ENCODE data around the gene HDAC4. TPM values are rescaled to one million over a fixed set of nuclear protein-coding genes. Genes with fewer than 3 reads are reported as not detected.
A peak's percentile ranks its signal among the peaks of the same experiment; 100 is the strongest.

Gene HDAC4
- total RNA-seq, 4 donors from 2014 or later: 12.9 to 91.6 (median 39.8) TPM

- H3K9me3 ChIP-seq: no peaks in the 10 kb centered on the region
- DNase-seq: peak in 1 of 2 donors; percentile 73
- intact Hi-C loops (cut with DNase I): no loop called here
- no peaks in the 10 kb centered on the region for H3K27me3 ChIP-seq
- H3K27ac ChIP-seq: peak overlapping the region in 1 of 3 donors; percentile 37
- 69 to 78% methylated on average over 19 of the region's 19 CpGs for WGBS, 2 donors
- H3K4me1 ChIP-seq: peaks cover 22 to 67% of the 10 kb centered on the region in 2 donors
- no peak for TF ChIP-seq POLR2A (IDR thresholded peaks at IDR 0.05)
- no peak for TF ChIP-seq CTCF (IDR thresholded peaks at IDR 0.05)
- no peak overlapping the region for H3K4me3 ChIP-seq (replicated peaks in 1 of 3)
- H3K36me3 ChIP-seq: no peaks in the 10 kb centered on the region
Observed at GRCh38 chr2:239252801-239253200, 148.0 kb downstream of the HDAC4 start.

DNA sequence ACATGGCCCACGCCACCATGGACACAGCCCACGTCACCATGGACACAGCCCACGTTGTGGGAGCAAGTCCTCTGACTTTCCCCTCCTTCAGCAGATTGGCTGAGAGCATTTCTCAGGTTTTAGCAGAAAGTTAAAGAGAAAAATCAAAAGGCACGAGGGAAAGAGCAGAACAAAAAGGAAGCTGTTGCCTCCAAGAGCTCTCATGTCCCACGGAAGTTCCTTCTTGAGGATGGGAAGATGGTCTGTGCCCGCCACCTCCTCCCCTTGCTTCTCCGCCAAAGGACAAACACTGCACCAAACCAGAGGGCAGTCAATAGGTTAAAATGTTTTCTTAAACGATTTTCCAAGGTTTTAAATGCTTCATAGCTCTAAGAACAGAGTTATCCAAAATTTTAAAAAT is 148.4 kb downstream of the HDAC4 start:
- TF ChIP-seq POLR2A (IDR thresholded peaks at IDR 0.05) (no peak), CTCF (IDR thresholded peaks at IDR 0.05) (no peak)
- Histone ChIP-seq H3K9me3 (no peaks in the 10 kb centered on the region), H3K36me3 (no peaks in the 10 kb centered on the region), H3K4me3 (replicated peaks in 1 of 3) (no peak overlapping the region), H3K4me1 (peaks cover 21 to 69% of the 10 kb centered on the region in 2 donors), H3K27ac (peak overlapping the region in 1 of 3 donors; percentile 37), H3K27me3 (no peaks in the 10 kb centered on the region)
- DNase-seq: no peak
- WGBS, 2 donors: 77 to 82% methylated on average over 8 of the region's 8 CpGs
- intact Hi-C loops (cut with DNase I): no loop called here

DNA sequence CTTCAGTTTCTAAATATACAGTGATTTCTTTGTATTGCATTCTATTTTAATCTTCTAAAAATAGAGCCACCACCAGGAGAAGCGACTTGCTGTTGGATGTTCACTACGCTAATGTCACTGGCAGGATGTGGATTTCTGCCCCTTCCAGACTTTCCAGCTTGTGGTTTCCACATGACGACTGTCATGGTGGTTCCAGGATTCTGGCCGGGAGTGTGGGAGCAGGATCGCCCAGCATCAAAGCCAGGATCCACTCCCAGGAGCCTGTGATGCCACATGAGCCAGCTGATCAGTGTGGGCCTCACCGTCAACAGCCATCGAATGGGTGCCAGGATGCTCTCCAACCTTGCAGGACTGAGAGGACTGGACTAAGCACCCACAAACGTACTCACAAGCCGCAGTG is 148.8 kb downstream of the HDAC4 start:
- TF ChIP-seq POLR2A (IDR thresholded peaks at IDR 0.05): no peak
- TF ChIP-seq CTCF (IDR thresholded peaks at IDR 0.05): no peak
- intact Hi-C loops (cut with DNase I): no loop called here
- WGBS, 2 donors: 84 to 93% methylated on average over 8 to 9 of the region's 9 CpGs
- DNase-seq: no peak
- Histone ChIP-seq H3K4me3 (replicated peaks in 1 of 3) (no peak overlapping the region), H3K9me3 (no peaks in the 10 kb centered on the region), H3K27ac (peak overlapping the region in 2 of 3 donors; percentile 37 to 67), H3K27me3 (no peaks in the 10 kb centered on the region), H3K36me3 (no peaks in the 10 kb centered on the region), H3K4me1 (peaks cover 19 to 74% of the 10 kb centered on the region in 2 donors)

DNA sequence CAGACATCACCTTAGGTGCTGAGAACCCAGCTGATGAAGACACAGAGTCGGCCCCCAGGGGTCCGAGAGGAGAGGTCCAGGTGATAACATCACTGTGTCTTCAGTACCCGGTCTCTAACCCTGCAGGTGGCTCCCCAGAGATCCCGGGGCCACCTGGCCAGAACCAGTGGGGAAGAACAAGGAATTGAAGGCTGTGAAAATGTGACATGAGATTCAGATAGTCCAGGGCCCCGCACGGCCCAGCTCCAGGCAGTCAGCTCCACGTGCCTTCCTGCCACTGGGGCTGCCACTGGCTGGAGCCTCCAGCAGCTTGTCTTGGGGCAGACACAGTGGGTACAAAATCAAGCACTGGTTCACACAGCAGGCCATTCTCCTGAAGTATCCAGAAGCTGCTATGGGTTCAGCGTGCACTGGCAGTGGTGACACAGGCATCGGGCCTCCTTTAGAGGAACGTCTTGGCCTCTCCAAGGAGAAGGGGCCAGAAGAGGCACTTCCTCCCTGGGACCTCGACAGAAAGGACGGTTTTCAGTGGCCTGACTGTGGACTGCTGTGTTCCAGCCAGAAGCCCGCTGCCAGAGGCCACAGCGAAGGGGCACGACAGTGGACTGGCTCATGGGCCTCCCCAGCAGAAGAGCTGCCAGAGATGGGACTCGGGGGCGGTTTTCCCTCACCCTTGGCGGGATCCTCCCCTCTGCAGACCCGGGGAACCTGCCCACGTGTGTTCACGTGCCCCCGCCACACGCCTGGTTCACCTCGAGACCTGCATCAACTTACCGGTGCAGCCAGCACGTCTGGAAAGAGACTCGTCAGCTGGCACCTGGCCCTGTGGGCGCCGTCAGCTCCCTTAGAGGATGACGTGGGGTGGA is 150.4 kb downstream of the HDAC4 start:
- H3K4me3 ChIP-seq (replicated peaks in 1 of 3): no peak overlapping the region
- TF ChIP-seq CTCF (IDR thresholded peaks at IDR 0.05): no peak
- TF ChIP-seq POLR2A (IDR thresholded peaks at IDR 0.05): no peak
- WGBS, 2 donors: 54 to 63% methylated on average over 23 to 28 of the region's 30 CpGs
- peak; percentile 93 to 94 for DNase-seq
- H3K27me3 ChIP-seq: no peaks in the 10 kb centered on the region
- peaks cover 31 to 84% of the 10 kb centered on the region in 2 donors for H3K4me1 ChIP-seq
- H3K36me3 ChIP-seq: no peaks in the 10 kb centered on the region
- intact Hi-C loops (cut with DNase I): no loop called here
- no peaks in the 10 kb centered on the region for H3K9me3 ChIP-seq
- H3K27ac ChIP-seq: peak overlapping the region; percentile 15 to 81 (median 67)

DNA sequence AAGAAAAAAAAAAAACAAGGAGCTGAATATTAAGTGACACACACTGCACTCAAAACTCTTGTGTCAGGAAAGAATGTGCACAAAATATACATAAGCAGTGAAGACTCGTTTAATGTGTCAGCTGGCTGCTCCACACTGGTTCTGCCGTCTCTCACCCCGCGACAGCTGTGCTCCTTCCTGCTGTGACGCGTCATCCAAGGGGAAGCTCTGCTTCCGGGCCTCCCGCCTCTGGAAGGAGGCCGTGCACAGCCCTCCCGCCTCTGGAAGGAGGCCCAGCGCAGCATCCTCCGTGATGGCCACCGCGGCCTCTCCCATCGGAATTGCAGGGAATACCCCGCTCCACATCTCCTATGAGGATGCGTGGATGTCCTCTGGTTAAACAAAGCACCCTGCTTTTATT is 151.0 kb downstream of the HDAC4 start:
- intact Hi-C loops (cut with DNase I): no loop called here
- H3K27me3 ChIP-seq: no peaks in the 10 kb centered on the region
- H3K4me3 ChIP-seq (replicated peaks in 1 of 3): no peak overlapping the region
- 53 to 63% methylated on average over 17 of the region's 17 CpGs for WGBS, 2 donors
- H3K27ac ChIP-seq: peak overlapping the region in 2 of 3 donors; percentile 67 to 81
- peaks cover 37 to 83% of the 10 kb centered on the region in 2 donors for H3K4me1 ChIP-seq
- H3K9me3 ChIP-seq: no peaks in the 10 kb centered on the region
- TF ChIP-seq CTCF (IDR thresholded peaks at IDR 0.05): no peak
- no peak for TF ChIP-seq POLR2A (IDR thresholded peaks at IDR 0.05)
- no peak for DNase-seq
- no peaks in the 10 kb centered on the region for H3K36me3 ChIP-seq
